H9 (cell line): ENCODE results near the gene IMPDH2. TPM values are rescaled to one million over a fixed set of nuclear protein-coding genes. Genes with fewer than 3 reads are reported as not detected.

Experiments used
- DNase-seq: peaks from one replicate; pipeline ENCODE4 v3.0.0-alpha.2; 2017
- H2AFZ ChIP-seq: one replicate; pipeline ENCODE4 v1.6.1; 2013; ENCODE audit warnings: mild to moderate bottlenecking, low read length, control low read depth, moderate library complexity
- H2AK5ac ChIP-seq: 2 replicates; pipeline ENCODE4 v1.6.1; 2013; ENCODE audit warnings: low read length, control low read depth, mixed read lengths; ENCODE audit not compliant: insufficient read length
- H2BK120ac ChIP-seq: one replicate; pipeline ENCODE4 v1.6.1; 2013; ENCODE audit warnings: low read depth, mild to moderate bottlenecking, low read length, control low read depth, inconsistent platforms; ENCODE audit not compliant: poor library complexity, severe bottlenecking
- H2BK12ac ChIP-seq: 2 replicates; pipeline ENCODE4 v1.6.1; 2013; ENCODE audit warnings: low read length, control low read depth, mixed read lengths, low read depth; ENCODE audit not compliant: insufficient read length
- H2BK15ac ChIP-seq: 2 replicates; pipeline ENCODE4 v1.6.1; 2013; ENCODE audit warnings: low read depth, low read length, control low read depth
- H2BK20ac ChIP-seq: one replicate; pipeline ENCODE4 v1.6.1; 2013; ENCODE audit warnings: low read depth, mild to moderate bottlenecking, low read length, control low read depth, inconsistent platforms; ENCODE audit not compliant: poor library complexity, severe bottlenecking
- H2BK5ac ChIP-seq: 2 replicates; pipeline ENCODE4 v1.6.1; 2013; ENCODE audit warnings: low read length, control low read depth, mixed read lengths; ENCODE audit not compliant: insufficient read length
- H3K14ac ChIP-seq: 2 replicates; pipeline ENCODE4 v1.6.1; 2013; ENCODE audit warnings: low read length, control low read depth; ENCODE audit not compliant: insufficient read depth
- H3K18ac ChIP-seq: 2 replicates; pipeline ENCODE4 v1.6.1; 2013; ENCODE audit warnings: low read depth, mild to moderate bottlenecking, mixed read lengths, low read length, control low read depth; ENCODE audit not compliant: insufficient read length
- H3K23ac ChIP-seq: 2 replicates; pipeline ENCODE4 v1.6.1; 2013; ENCODE audit warnings: low read length, control low read depth, mixed read lengths, low read depth; ENCODE audit not compliant: insufficient read length
- H3K23me2 ChIP-seq: 2 replicates; pipeline ENCODE4 v1.6.1; 2013; ENCODE audit warnings: low read depth, mild to moderate bottlenecking, mixed read lengths, low read length, control low read depth; ENCODE audit not compliant: insufficient read length, poor library complexity, severe bottlenecking
- H3K27ac ChIP-seq: 2 replicates; pipeline ENCODE4 v1.5.1; 2013; ENCODE audit warnings: low read length, control low read depth, mixed read lengths, low read depth; ENCODE audit not compliant: insufficient read length
- H3K27me3 ChIP-seq: 2 replicates; pipeline ENCODE4 v1.6.1; 2013; ENCODE audit warnings: low read length, control low read depth, inconsistent platforms; ENCODE audit not compliant: insufficient read depth
- H3K4ac ChIP-seq: 2 replicates; pipeline ENCODE4 v1.6.1; 2013; ENCODE audit warnings: low read depth, mild to moderate bottlenecking, control low read depth, inconsistent platforms, low read length, moderate library complexity
- H3K4me1 ChIP-seq: 2 replicates; pipeline ENCODE4 v1.6.1; 2013; ENCODE audit warnings: low read length, control low read depth, inconsistent platforms; ENCODE audit not compliant: insufficient read depth
- H3K4me2 ChIP-seq: 2 replicates; pipeline ENCODE4 v1.6.1; 2013; ENCODE audit warnings: low read length, control low read depth, mixed read lengths; ENCODE audit not compliant: insufficient read length, insufficient read depth
- H3K56ac ChIP-seq: 2 replicates; pipeline ENCODE4 v1.6.1; 2013; ENCODE audit warnings: low read depth, mild to moderate bottlenecking, mixed read lengths, low read length, control low read depth; ENCODE audit not compliant: insufficient read length
- H3K79me1 ChIP-seq: 2 replicates; pipeline ENCODE4 v1.6.1; 2013; ENCODE audit warnings: low read depth, mild to moderate bottlenecking, moderate library complexity, low read length, control low read depth, inconsistent platforms; ENCODE audit not compliant: insufficient read depth, poor library complexity, severe bottlenecking
- H3K79me2 ChIP-seq: 2 replicates; pipeline ENCODE4 v1.6.1; 2013; ENCODE audit warnings: low read length, control low read depth, inconsistent platforms; ENCODE audit not compliant: insufficient read depth
- H3K9ac ChIP-seq: 2 replicates; pipeline ENCODE4 v1.6.1; 2013; ENCODE audit warnings: low read length, control low read depth, mixed read lengths; ENCODE audit not compliant: insufficient read length; ENCODE audit errors: extremely low read depth
- H3K9me3 ChIP-seq: one replicate; pipeline ENCODE4 v1.6.1; 2013; ENCODE audit warnings: low read depth, low read length, inconsistent platforms; ENCODE audit not compliant: control insufficient read depth
- H3T11ph ChIP-seq: one replicate; pipeline ENCODE4 v1.6.1; 2013; ENCODE audit warnings: mild to moderate bottlenecking, low read length, control low read depth, inconsistent platforms
- H4K20me1 ChIP-seq: one replicate; pipeline ENCODE4 v1.6.1; 2013; ENCODE audit not compliant: control insufficient read depth, insufficient read length, insufficient read depth
- H4K5ac ChIP-seq: 2 replicates; pipeline ENCODE4 v1.6.1; 2013; ENCODE audit warnings: low read depth, mild to moderate bottlenecking, mixed read lengths, low read length, control low read depth; ENCODE audit not compliant: insufficient read length
- H4K8ac ChIP-seq: replicated peaks from 2 replicates; pipeline ENCODE4 v1.6.1; 2013; ENCODE audit warnings: low read length, control low read depth, mixed read lengths, low read depth; ENCODE audit not compliant: insufficient read length
- H4K91ac ChIP-seq: 2 replicates; pipeline ENCODE4 v1.6.1; 2013; ENCODE audit warnings: low read depth, mild to moderate bottlenecking, moderate library complexity, mixed read lengths, low read length, control low read depth; ENCODE audit not compliant: insufficient read length
- H3K27ac Mint-ChIP-seq, 3 experiments: 2 replicates in 2 of 3; 3 replicates in 1 of 3; pipeline ENCODE4 v1.8.0; 2020 to 2021; ENCODE audit warnings: mixed read lengths in 3 of 3, mild to moderate bottlenecking in 1 of 3, moderate library complexity in 1 of 3
- H3K27me3 Mint-ChIP-seq: 2 replicates; pipeline ENCODE4 v1.8.0; 2021; ENCODE audit warnings: low read depth, mild to moderate bottlenecking, moderate library complexity, mixed read lengths
- H3K36me3 Mint-ChIP-seq, 3 experiments: 2 replicates in 2 of 3; 3 replicates in 1 of 3; pipeline ENCODE4 v1.8.0; 2020 to 2021; ENCODE audit warnings: low read depth in 3 of 3, mixed read lengths in 3 of 3; ENCODE audit not compliant: insufficient read depth in 1 of 3
- H3K4me1 Mint-ChIP-seq, 2 experiments: 2 replicates each; pipeline ENCODE4 v1.8.0; 2020; ENCODE audit warnings: mixed read lengths in 2 of 2
- H3K4me3 Mint-ChIP-seq, 2 experiments: 2 replicates in 1 of 2; 3 replicates in 1 of 2; pipeline ENCODE4 v1.8.0; 2020 to 2021; ENCODE audit warnings: mild to moderate bottlenecking in 2 of 2, mixed read lengths in 2 of 2, moderate library complexity in 1 of 2
- H3K9me3 Mint-ChIP-seq, 2 experiments: 2 replicates in 1 of 2; 3 replicates in 1 of 2; pipeline ENCODE4 v1.8.0; 2020; ENCODE audit warnings: mild to moderate bottlenecking in 2 of 2, mixed read lengths in 2 of 2, moderate library complexity in 1 of 2
- CTCF ChIP-seq: fragments of 200-600 bp; sonication (generic); conservative IDR thresholded peaks from 3 replicates; pipeline ENCODE4 v1.8.0; 2021; ENCODE audit warnings: antibody characterized with exemption, mild to moderate bottlenecking
- WGBS: extraction: QIAGEN DNeasy Blood & Tissue Kit; methylation state at CpG from one replicate; pipeline ENCODE4 v1.1.7; 2013; ENCODE audit warnings: missing lambda C conversion rate, low lambda C conversion rate, mixed read lengths; ENCODE audit not compliant: insufficient read length; ENCODE audit errors: extremely low coverage; 5-methylcytosine and 5-hydroxymethylcytosine counted together
- total RNA-seq: library from RNA; stranded (reverse); gene quantifications from 2 replicates; pipeline ENCODE4 v1.2.1, GENCODE V29; 2021

Gene IMPDH2
- total RNA-seq, 1 experiment from 2014 or later = 408 TPM

- H4K5ac ChIP-seq = no peak overlapping the region
- H2BK5ac ChIP-seq = no peak overlapping the region
- no peaks in the 10 kb centered on the region for H3K23me2 ChIP-seq
- H3K18ac ChIP-seq = no peak overlapping the region
- no peak overlapping the region for H3K14ac ChIP-seq
- H3K27me3 ChIP-seq = no peaks in the 10 kb centered on the region
- no peak overlapping the region for H3K27ac ChIP-seq
- no peaks in the 10 kb centered on the region for H3K79me1 ChIP-seq
- H3K79me2 ChIP-seq = no peaks in the 10 kb centered on the region
- Mint-ChIP-seq H3K27ac (no peak overlapping the region; a peak in 1 of 7 replicates), H3K9me3 (no peaks in the 10 kb centered on the region), H3K36me3 (peaks cover 23 to 76% (median 56%) of the 10 kb centered on the region in 3 experiments; a peak in 6 of 7 replicates), H3K4me3 (no peak overlapping the region), H3K4me1 (no peaks in the 10 kb centered on the region), H3K27me3 (no peaks in the 10 kb centered on the region)
- WGBS = no CpG with 5 or more reads among the region's 3 CpGs
- H3K9ac ChIP-seq = no peak overlapping the region
- H3K56ac ChIP-seq = no peak overlapping the region
- H2AK5ac ChIP-seq = no peak overlapping the region
- no peak overlapping the region for H3T11ph ChIP-seq
- H3K4ac ChIP-seq = no peak overlapping the region
- no peak overlapping the region for H2BK15ac ChIP-seq
- H2BK120ac ChIP-seq = no peak overlapping the region
- no peak for TF ChIP-seq CTCF
- H4K8ac ChIP-seq = no peak overlapping the region
- H2BK20ac ChIP-seq = no peak overlapping the region
- H3K23ac ChIP-seq = no peak overlapping the region
- no peak for DNase-seq
- no peaks in the 10 kb centered on the region for H3K9me3 ChIP-seq
- H2BK12ac ChIP-seq = no peak overlapping the region
- H4K20me1 ChIP-seq = no peaks in the 10 kb centered on the region
- no peak overlapping the region for H4K91ac ChIP-seq
- H3K4me2 ChIP-seq = no peak overlapping the region
- no peaks in the 10 kb centered on the region; the same call in 1 of the 2 replicates for H3K4me1 ChIP-seq
- no peak overlapping the region for H2AFZ ChIP-seq
Measured at GRCh38 chr3:49035281-49035680, 6.1 kb upstream of the IMPDH2 start.
